Measurements from ENCODE around the gene CD38.

GRCh38 chr4:15902746-15903145, 124.6 kb downstream of the CD38 start:
- TF ChIP-seq CTCF (IDR thresholded peaks at IDR 0.05) (no peak), POLR2A (IDR thresholded peaks at IDR 0.05) (no peak)

Data from heart left ventricle (tissue), 13 donors.